Panc1 (cell line): ENCODE results near the gene NR5A1. TPM values are rescaled to one million over a fixed set of nuclear protein-coding genes. Genes with fewer than 3 reads are reported as not detected.

Source experiments
- ATAC-seq: fragments of 200-7000 bp; cut with Tn5 transposase; 2 replicates; pipeline ENCODE4 v1.9.1; 2020; ENCODE audit warnings: mild to moderate bottlenecking, moderate library complexity
- BruUV-seq: library from RNA; stranded (reverse); fragments of 400-500 nt; replicated peaks from 2 replicates; lab custom pipeline; 2021; lab: Mats Ljungman, UMichigan
- CTCF ChIA-PET: fragments of 300-600 bp; sonication (Branson Sonifier 250); formaldehyde crosslinking; loops from one replicate; lab custom pipeline; 2022; ENCODE audit warnings: antibody characterized with exemption; lab: Charles Lee
- POLR2A ChIA-PET: fragments of 300-600 bp; sonication (Branson Sonifier 250); formaldehyde crosslinking; loops from one replicate; lab custom pipeline; 2022; ENCODE audit warnings: antibody characterized with exemption; lab: Charles Lee
- DNase-seq: peaks from one replicate; pipeline ENCODE4 v3.0.0-alpha.2; 2010; ENCODE audit warnings: low read depth, low spot score
- H3K27ac ChIP-seq: 2 replicates; pipeline ENCODE4 v1.5.1; 2011; ENCODE audit warnings: mild to moderate bottlenecking, low read length, inconsistent platforms
- H3K27me3 ChIP-seq: fragments of 200-500 bp; sonication (Bioruptor generic); 2 replicates; pipeline ENCODE4 v1.6.0; 2014; ENCODE audit warnings: low read length, inconsistent platforms; ENCODE audit not compliant: control insufficient read depth, insufficient read depth
- H3K36me3 ChIP-seq: fragments of 200-500 bp; sonication (Bioruptor generic); 2 replicates; pipeline ENCODE4 v1.5.1; 2014; ENCODE audit warnings: inconsistent platforms, mild to moderate bottlenecking, low read length, moderate library complexity; ENCODE audit not compliant: control insufficient read depth, insufficient read depth
- H3K4me1 ChIP-seq: 2 replicates; pipeline ENCODE4 v1.5.1; 2011; ENCODE audit warnings: inconsistent platforms, mild to moderate bottlenecking, low read length, moderate library complexity; ENCODE audit not compliant: control insufficient read depth, insufficient read depth
- H3K4me3 ChIP-seq, 2 experiments: 2 replicates each; pipeline ENCODE4 v1.5.1; 2011 to 2012; ENCODE audit warnings: low read depth in 2 of 2, low read length in 2 of 2, mild to moderate bottlenecking in 2 of 2, inconsistent platforms in 1 of 2, moderate library complexity in 1 of 2
- H3K9me3 ChIP-seq: fragments of 200-500 bp; sonication (Bioruptor generic); 2 replicates; pipeline ENCODE4 v1.5.1; 2014; ENCODE audit warnings: low read depth, mild to moderate bottlenecking, inconsistent platforms, low read length, moderate library complexity; ENCODE audit not compliant: control insufficient read depth, insufficient read depth
- CTCF ChIP-seq: fragments of 450-650 bp; IDR thresholded peaks from 2 replicates; pipeline ENCODE4 v1.5.1; 2017; ENCODE audit warnings: mild to moderate bottlenecking
- POLR2AphosphoS5 ChIP-seq: IDR thresholded peaks from 2 replicates; pipeline ENCODE4 v1.6.1; 2012; ENCODE audit warnings: mild to moderate bottlenecking, low read depth, low read length, moderate library complexity
- REST ChIP-seq, 2 experiments: IDR thresholded peaks; 2 replicates each; pipeline ENCODE4 v1.6.1; 2011 to 2012; ENCODE audit warnings: low read depth in 2 of 2, control low read depth in 1 of 2, low read length in 1 of 2, mild to moderate bottlenecking in 1 of 2, moderate library complexity in 1 of 2; ENCODE audit not compliant: insufficient read depth in 1 of 2
- SIN3A ChIP-seq: IDR thresholded peaks from 2 replicates; pipeline ENCODE4 v1.6.1; 2012; ENCODE audit warnings: low read depth, mild to moderate bottlenecking, low read length, moderate library complexity, borderline replicate concordance; ENCODE audit not compliant: insufficient read depth
- TCF7L2 ChIP-seq: IDR thresholded peaks from 2 replicates; pipeline ENCODE4 v1.6.1; 2011; ENCODE audit warnings: mild to moderate bottlenecking, low read depth, low read length, inconsistent platforms
- in situ Hi-C: cut with HindIII; loops from 2 replicates; pipeline ENCODE4 v1.10.0; 2016; ENCODE audit warnings: low sequenced_read_pairs, low pct_unique_long_range_greater_than_20kb
- intact Hi-C: fragments of 100-400 bp; cut with micrococcal nuclease; formaldehyde crosslinking; loops from one replicate; pipeline ENCODE4 v1.10.0; 2022; ENCODE audit not compliant: unreplicated experiment
- total RNA-seq: library from RNA; stranded (reverse); gene quantifications from one replicate; pipeline ENCODE4 v1.2.1, GENCODE V29; 2021; ENCODE audit not compliant: unreplicated experiment

NR5A1 gene
- total RNA-seq, 1 experiment from 2014 or later: 2.5 TPM

- CTCF ChIA-PET: interaction anchor here (0.6 kb wide), 1 partner anchor 47 kb away, joined by 6 read pairs; no protein-coding TSS in a partner anchor
Measured at GRCh38 chr9:124447297-124447661, 59.9 kb downstream of the NR5A1 start.

GRCh38 chr9:124444166-124444565 lies 63.0 kb downstream of the NR5A1 start:
- in situ Hi-C loops: no loop called here
- POLR2A ChIA-PET: interaction anchor here (0.7 kb wide), 1 partner anchor 26 kb away, joined by 12 read pairs; no protein-coding TSS in a partner anchor
- no TSS peak for BruUV-seq
- Histone ChIP-seq H3K9me3 (no peaks in the 10 kb centered on the region), H3K27ac (no peak overlapping the region), H3K27me3 (no peaks in the 10 kb centered on the region), H3K36me3 (no peaks in the 10 kb centered on the region), H3K4me1 (no peaks in the 10 kb centered on the region), H3K4me3 (no peak overlapping the region)
- intact Hi-C loops: no loop called here
- DNase-seq (no peak), ATAC-seq (no peak)
- CTCF ChIA-PET: no interaction called here
- TF ChIP-seq SIN3A (no peak), TCF7L2 (no peak), CTCF (no peak), POLR2AphosphoS5 (no peak), REST (IDR thresholded peaks at IDR 0.05; ENCODE audit: insufficient read depth in 1 of 2, low read depth in 2 of 2, low read length in 1 of 2) (no peak)

More at GRCh38 chr9:124447297-124447661, 59.9 kb downstream of the NR5A1 start:
- in situ Hi-C loops (no loop called here), intact Hi-C loops (no loop called here)
- H3K36me3 ChIP-seq: no peaks in the 10 kb centered on the region
- POLR2A ChIA-PET: interaction anchor here (0.6 kb wide), 1 partner anchor 23 kb away, joined by 12 read pairs; no protein-coding TSS in a partner anchor
- no peak overlapping the region for H3K4me3 ChIP-seq
- H3K4me1 ChIP-seq: no peaks in the 10 kb centered on the region
- no peaks in the 10 kb centered on the region for H3K9me3 ChIP-seq
- TF ChIP-seq CTCF (no peak), TCF7L2 (no peak), REST (IDR thresholded peaks at IDR 0.05; ENCODE audit: insufficient read depth in 1 of 2, low read depth in 2 of 2, low read length in 1 of 2) (no peak), POLR2AphosphoS5 (no peak), SIN3A (no peak)
- no peak overlapping the region for H3K27ac ChIP-seq
- no peaks in the 10 kb centered on the region for H3K27me3 ChIP-seq
- BruUV-seq: no TSS peak
- no peak for DNase-seq
- ATAC-seq: no peak
